ENCODE measurements around the gene CLASRP. TPM values are rescaled to one million over a fixed set of nuclear protein-coding genes. Genes with fewer than 3 reads are reported as not detected.

CLASRP gene
- total and polyA plus RNA-seq, 2 of the 8 experiments (the other 6 are each of a cell fraction or from before 2014, with no cell fraction given), result 22.3 to 71.7 TPM

DNA sequence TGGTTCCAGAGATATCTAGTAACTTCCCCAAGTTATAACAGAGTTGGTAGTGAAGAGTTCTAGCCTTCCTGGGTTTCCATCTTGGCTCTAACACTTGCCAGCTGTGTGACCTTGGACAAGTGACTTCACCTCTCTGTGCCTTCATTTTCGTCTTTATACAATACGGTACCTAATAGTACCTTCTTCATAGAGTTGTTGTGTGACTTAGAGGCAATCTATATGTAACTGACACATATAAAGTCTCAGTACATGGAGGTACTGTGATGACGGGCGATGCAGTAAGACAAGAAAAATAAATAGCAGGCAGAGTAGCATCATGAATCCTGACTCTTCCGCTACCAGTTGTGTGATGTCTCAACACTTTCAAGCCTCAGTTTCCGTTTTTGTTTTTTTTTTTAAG is 8.0 kb upstream of the CLASRP start:
- Histone ChIP-seq H3K79me2 (ENCODE audit: control insufficient read depth in 1 of 2, insufficient read depth in 2 of 2, low read length in 2 of 2) (no peaks in the 10 kb centered on the region), H3K27me3 (replicated peaks in 1 of 4; ENCODE audit: control insufficient read depth in 3 of 4, extremely low read depth in 1 of 4, insufficient read depth in 3 of 4, low read length in 3 of 4) (no peaks in the 10 kb centered on the region), H3K36me3 (ENCODE audit: control insufficient read depth in 2 of 4, insufficient read depth in 4 of 4, low read length in 3 of 4) (peaks cover 0 to 11% (median 2%) of the 10 kb centered on the region in 4 experiments; a peak in 3 of 8 replicates), H3K9ac (replicated peaks in 1 of 4; ENCODE audit: extremely low read depth in 1 of 4, low read depth in 3 of 4, low read length in 3 of 4) (no peak overlapping the region), H3K4ac (replicated peaks; ENCODE audit: insufficient read length, low read depth, low read length) (no peak overlapping the region), H4K20me1 (replicated peaks in 1 of 2; ENCODE audit: control insufficient read depth in 1 of 2, insufficient read depth in 2 of 2, low read length in 2 of 2) (no peaks in the 10 kb centered on the region), H2BK5ac (ENCODE audit: low read depth, low read length) (no peak overlapping the region), H3K14ac (ENCODE audit: insufficient read length) (no peak overlapping the region), H3K23ac (ENCODE audit: insufficient read length) (no peak overlapping the region), H3K23me2 (ENCODE audit: low read depth, low read length) (no peaks in the 10 kb centered on the region), H3K27ac (ENCODE audit: low read depth, low read length) (no peak overlapping the region), H3K4me2 (ENCODE audit: insufficient read depth in 1 of 2, low read depth in 2 of 2, low read length in 2 of 2) (no peak overlapping the region), H2BK120ac (replicated peaks; ENCODE audit: low read depth, low read length) (no peak overlapping the region), H3K18ac (ENCODE audit: extremely low read depth, low read length) (no peak overlapping the region), H3K79me1 (ENCODE audit: low read depth, low read length) (no peaks in the 10 kb centered on the region), H4K5ac (ENCODE audit: insufficient read length, low read depth, low read length) (no peak overlapping the region), H4K8ac (ENCODE audit: extremely low read depth, insufficient read depth, low read length) (no peak overlapping the region), H3K9me3 (ENCODE audit: insufficient read depth in 2 of 2, low read depth in 1 of 2, low read length in 1 of 2) (no peaks in the 10 kb centered on the region), H2BK12ac (ENCODE audit: low read depth, low read length) (no peak overlapping the region), H2BK20ac (ENCODE audit: low read length) (no peak overlapping the region), H3K4me3 (ENCODE audit: extremely low read depth in 1 of 4, insufficient read depth in 2 of 4, low read depth in 3 of 4, low read length in 4 of 4) (no peak overlapping the region), H2AFZ (ENCODE audit: low read length) (no peak overlapping the region), H3K56ac (replicated peaks; ENCODE audit: insufficient read length, low read depth, low read length) (no peak overlapping the region), H2AK5ac (ENCODE audit: low read depth, low read length) (no peak overlapping the region), H3K4me1 (replicated peaks in 1 of 4; ENCODE audit: control insufficient read depth in 3 of 4, insufficient read depth in 4 of 4, low read length in 3 of 4) (no peaks in the 10 kb centered on the region), H4K91ac (replicated peaks; ENCODE audit: insufficient read length, low read length) (no peak overlapping the region), H2BK15ac (ENCODE audit: low read length) (no peak overlapping the region)
- WGBS, 2 experiments (ENCODE audit: extremely low coverage in 1 of 2, insufficient coverage in 1 of 2, insufficient read length in 1 of 2, insufficient replicate concordance in 2 of 2, low coverage in 1 of 2, low lambda C conversion rate in 2 of 2, missing lambda C conversion rate in 1 of 2), result 96% methylated on average over 6 of the region's 6 CpGs; no CpG with 5 or more reads in 1 of the 2 experiments
- no peak for DNase-seq (ENCODE audit: low read depth in 1 of 2, low spot score in 2 of 2)
- FAIRE-seq, result no peak
- no peak for TF ChIP-seq YY1 (IDR thresholded peaks at IDR 0.05; ENCODE audit: low read depth, low read length)
- TF ChIP-seq, protein P1, sequence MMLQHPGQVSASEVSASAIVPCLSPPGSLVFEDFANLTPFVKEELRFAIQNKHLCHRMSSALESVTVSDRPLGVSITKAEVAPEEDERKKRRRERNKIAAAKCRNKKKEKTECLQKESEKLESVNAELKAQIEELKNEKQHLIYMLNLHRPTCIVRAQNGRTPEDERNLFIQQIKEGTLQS (IDR thresholded peaks at IDR 0.05; ENCODE audit: insufficient read depth, low read depth, low read length), result no peak
- TF ChIP-seq MAFK (IDR thresholded peaks at IDR 0.05; ENCODE audit: low read depth, low read length), result no peak
- CTCF ChIA-PET (ENCODE audit: partially characterized antibody), result interaction anchor here (1.0 to 1.6 kb wide), 2 partner anchors 15 to 29 kb away, joined by 4 to 5 read pairs; no protein-coding TSS in a partner anchor
- POLR2A ChIA-PET (ENCODE audit: partially characterized antibody), result interaction anchor here (0.8 to 1.6 kb wide), 3 partner anchors 8 to 21 kb away, joined by 3 to 4 read pairs (median 3); partner anchors contain the start of gene CLASRP

Data from H1 (cell line).